ENCODE results near the gene ATP11A.
A peak's percentile ranks its signal among the peaks of the same experiment; 100 is the strongest.

The ATP11A gene

DNA sequence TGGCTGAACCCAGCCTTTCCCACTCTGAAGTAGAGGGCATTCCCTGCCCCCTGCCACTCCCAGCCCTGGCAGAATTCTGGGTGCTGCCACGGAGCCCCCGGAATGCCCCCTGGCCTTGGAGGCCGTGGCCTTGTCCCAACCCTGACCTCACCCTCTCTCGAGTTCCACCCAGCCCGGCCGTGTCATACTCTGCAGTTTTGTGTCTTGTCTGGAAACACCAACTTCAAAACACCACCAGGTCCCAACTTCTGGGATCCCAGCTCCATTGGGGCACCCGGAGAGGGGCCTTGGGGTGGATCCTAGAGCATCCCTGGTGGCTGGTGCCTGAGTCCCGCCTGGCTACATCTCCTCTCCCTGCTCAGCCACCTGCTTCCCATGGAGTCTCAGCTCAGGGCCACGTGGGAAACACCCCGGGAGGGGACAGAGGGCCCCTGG lies 197.7 kb downstream of the ATP11A start:
- WGBS (ENCODE audit: extremely low coverage, insufficient coverage, low lambda C conversion rate) = no CpG with 5 or more reads among the region's 10 CpGs
- Histone ChIP-seq H3K4me3 (ENCODE audit: low read length) (no peak overlapping the region), H4K5ac (ENCODE audit: low read length) (no peak overlapping the region)

DNA sequence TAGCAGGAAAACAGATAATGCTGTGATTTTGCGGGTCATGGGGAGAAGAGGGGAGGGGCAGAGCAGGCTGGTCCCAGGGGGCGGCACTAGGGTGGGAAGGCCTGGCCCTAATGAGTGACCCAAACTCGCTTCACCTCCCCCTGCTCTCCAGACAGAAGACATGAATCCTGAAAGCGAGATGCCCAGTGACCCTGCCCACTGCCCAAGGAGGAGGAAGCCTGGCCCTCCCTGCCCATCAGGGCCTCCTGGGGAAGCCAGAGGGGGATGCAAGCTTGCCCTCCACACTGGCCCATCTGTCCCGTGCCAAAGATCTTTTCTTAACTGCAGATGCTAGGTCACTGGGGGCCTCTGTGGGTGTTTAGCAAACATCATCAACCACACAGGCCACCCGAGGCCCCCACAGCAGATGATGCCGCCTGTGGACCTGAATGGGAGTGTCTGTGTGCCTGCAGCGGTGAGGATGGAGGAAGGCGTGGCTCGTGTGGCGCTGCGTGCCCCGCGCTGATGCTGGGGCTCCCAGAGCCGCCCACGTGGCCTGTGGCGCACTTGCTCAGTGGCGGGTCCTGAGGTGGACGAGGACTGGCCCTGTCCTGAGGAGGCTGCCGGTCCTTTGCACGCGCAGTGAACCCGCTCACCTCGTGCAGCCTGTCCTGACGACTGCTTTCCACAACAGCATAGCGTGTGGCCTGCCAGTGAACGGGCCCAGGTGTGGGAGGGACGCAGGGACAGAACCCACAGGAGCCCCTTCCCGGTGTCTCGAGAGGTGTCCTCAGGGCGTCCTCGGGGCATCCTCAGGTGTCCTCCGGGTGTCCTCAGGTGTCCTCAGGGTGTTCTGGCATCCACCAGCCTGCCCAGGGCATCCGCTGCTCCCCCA lies 198.6 kb downstream of the ATP11A start:
- Histone ChIP-seq H3K79me1 (ENCODE audit: low read length) (no peaks in the 10 kb centered on the region), H3K27me3 (ENCODE audit: insufficient read depth, low read length, poor library complexity) (no peaks in the 10 kb centered on the region), H3K18ac (ENCODE audit: low read length) (no peak overlapping the region), H2AK5ac (ENCODE audit: low read length) (no peak overlapping the region), H3K9ac (ENCODE audit: low read length) (no peak overlapping the region), H3K36me3 (ENCODE audit: control insufficient read depth, insufficient read depth, low read length) (peaks cover 3% of the 10 kb centered on the region), H2BK5ac (ENCODE audit: low read length) (no peak overlapping the region), H3K27ac (ENCODE audit: low read depth, low read length) (no peak overlapping the region), H3K79me2 (ENCODE audit: control insufficient read depth, insufficient read depth, low read length) (no peaks in the 10 kb centered on the region), H3K56ac (ENCODE audit: low read length) (no peak overlapping the region), H3K4me1 (ENCODE audit: control insufficient read depth, low read depth, low read length) (peaks cover 7% of the 10 kb centered on the region), H4K5ac (ENCODE audit: low read length) (no peak overlapping the region), H4K8ac (ENCODE audit: low read depth, low read length) (no peak overlapping the region), H3K4me3 (ENCODE audit: low read length) (no peak overlapping the region), H3K4me2 (ENCODE audit: low read length) (no peak overlapping the region), H3K23ac (ENCODE audit: low read length) (no peak overlapping the region), H3K4ac (ENCODE audit: low read depth, low read length) (no peak overlapping the region), H2BK120ac (ENCODE audit: low read depth, low read length) (no peak overlapping the region), H2BK15ac (replicated peaks; ENCODE audit: low read depth) (no peak overlapping the region)
- WGBS (ENCODE audit: extremely low coverage, insufficient coverage, low lambda C conversion rate) = no CpG with 5 or more reads among the region's 34 CpGs
- DNase-seq = no peak

More for the DNA sequence above, 197.7 kb downstream of the ATP11A start:
- Histone ChIP-seq H2BK5ac (ENCODE audit: low read length) (no peak overlapping the region), H3K79me1 (ENCODE audit: low read length) (no peaks in the 10 kb centered on the region), H4K8ac (ENCODE audit: low read depth, low read length) (no peak overlapping the region), H3K18ac (ENCODE audit: low read length) (no peak overlapping the region), H3K27me3 (ENCODE audit: insufficient read depth, low read length, poor library complexity) (no peaks in the 10 kb centered on the region), H2AK5ac (ENCODE audit: low read length) (no peak overlapping the region), H3K27ac (ENCODE audit: low read depth, low read length) (no peak overlapping the region), H3K79me2 (ENCODE audit: control insufficient read depth, insufficient read depth, low read length) (no peaks in the 10 kb centered on the region), H3K4me1 (ENCODE audit: control insufficient read depth, low read depth, low read length) (peaks cover 4% of the 10 kb centered on the region), H3K36me3 (ENCODE audit: control insufficient read depth, insufficient read depth, low read length) (peaks cover 3% of the 10 kb centered on the region), H3K4me2 (ENCODE audit: low read length) (no peak overlapping the region), H3K56ac (ENCODE audit: low read length) (no peak overlapping the region), H2BK15ac (replicated peaks; ENCODE audit: low read depth) (no peak overlapping the region), H3K4ac (ENCODE audit: low read depth, low read length) (no peak overlapping the region), H2BK120ac (ENCODE audit: low read depth, low read length) (no peak overlapping the region), H3K9ac (ENCODE audit: low read length) (no peak overlapping the region), H3K23ac (ENCODE audit: low read length) (no peak overlapping the region)
- no peak for DNase-seq

DNA sequence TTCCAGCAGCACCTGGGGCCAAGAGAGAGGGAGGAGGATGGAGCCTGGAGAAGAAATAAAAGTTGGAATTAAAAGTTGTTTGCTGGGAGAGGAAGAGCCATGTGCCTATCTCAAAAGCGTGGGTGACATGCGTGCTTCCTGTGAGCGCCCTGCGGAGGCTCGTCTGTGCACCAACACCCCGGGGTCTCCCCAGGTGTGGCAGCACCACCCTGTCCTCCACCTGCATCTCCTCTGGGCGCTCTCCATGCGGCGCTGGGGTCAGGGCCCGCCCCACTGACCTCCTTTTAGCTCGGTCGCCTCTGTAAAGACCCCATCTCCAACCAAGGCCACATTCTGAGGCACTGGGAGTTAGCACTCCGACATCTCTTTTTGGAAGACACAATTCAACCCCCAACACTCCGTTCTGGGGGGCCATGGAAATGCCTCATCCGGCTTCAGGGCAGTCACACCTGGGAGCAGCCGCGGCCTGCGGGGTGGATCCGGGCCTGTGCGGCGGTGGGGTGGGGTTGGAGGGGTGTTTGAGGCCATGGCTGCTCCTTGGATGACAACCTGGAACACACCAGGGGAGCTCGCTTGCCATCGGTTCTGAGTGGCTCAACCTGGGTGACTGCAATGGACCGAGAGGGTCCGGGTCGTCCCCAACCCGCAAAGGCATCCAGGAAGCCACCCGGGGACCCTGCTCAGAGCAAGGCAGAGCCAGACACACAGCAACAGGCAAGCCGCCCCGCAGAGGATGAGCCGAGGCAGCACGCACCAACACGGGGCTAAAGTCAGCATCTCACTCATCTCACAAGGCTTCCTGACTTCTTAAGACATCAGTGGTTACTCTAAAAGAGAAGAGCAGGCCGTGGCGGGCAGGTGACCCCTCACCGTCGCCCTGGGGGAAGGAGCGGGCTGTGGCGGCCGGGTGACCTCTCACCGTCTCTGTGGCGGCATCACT lies 199.8 kb downstream of the ATP11A start:
- no peaks in the 10 kb centered on the region for H3K27me3 ChIP-seq (ENCODE audit: insufficient read depth, low read length, poor library complexity)
- no peak overlapping the region for H4K5ac ChIP-seq (ENCODE audit: low read length)
- H3K79me1 ChIP-seq (ENCODE audit: low read length) = no peaks in the 10 kb centered on the region
- H3K4me2 ChIP-seq (ENCODE audit: low read length) = no peak overlapping the region
- no peak overlapping the region for H3K23ac ChIP-seq (ENCODE audit: low read length)
- no peak overlapping the region for H3K18ac ChIP-seq (ENCODE audit: low read length)
- H3K56ac ChIP-seq (ENCODE audit: low read length) = no peak overlapping the region
- H3K79me2 ChIP-seq (ENCODE audit: control insufficient read depth, insufficient read depth, low read length) = no peaks in the 10 kb centered on the region
- no peak overlapping the region for H2BK120ac ChIP-seq (ENCODE audit: low read depth, low read length)
- H3K4ac ChIP-seq (ENCODE audit: low read depth, low read length) = no peak overlapping the region
- H3K27ac ChIP-seq (ENCODE audit: low read depth, low read length) = no peak overlapping the region
- no CpG with 5 or more reads among the region's 42 CpGs for WGBS (ENCODE audit: extremely low coverage, insufficient coverage, low lambda C conversion rate)
- peaks cover 8% of the 10 kb centered on the region for H3K4me1 ChIP-seq (ENCODE audit: control insufficient read depth, low read depth, low read length)
- H2BK5ac ChIP-seq (ENCODE audit: low read length) = no peak overlapping the region
- peaks cover 3% of the 10 kb centered on the region for H3K36me3 ChIP-seq (ENCODE audit: control insufficient read depth, insufficient read depth, low read length)
- H4K8ac ChIP-seq (ENCODE audit: low read depth, low read length) = no peak overlapping the region
- DNase-seq = no peak
- no peak overlapping the region for H3K4me3 ChIP-seq (ENCODE audit: low read length)
- no peak overlapping the region for H2AK5ac ChIP-seq (ENCODE audit: low read length)
- no peak overlapping the region for H3K9ac ChIP-seq (ENCODE audit: low read length)
- no peak overlapping the region for H2BK15ac ChIP-seq (replicated peaks; ENCODE audit: low read depth)

DNA sequence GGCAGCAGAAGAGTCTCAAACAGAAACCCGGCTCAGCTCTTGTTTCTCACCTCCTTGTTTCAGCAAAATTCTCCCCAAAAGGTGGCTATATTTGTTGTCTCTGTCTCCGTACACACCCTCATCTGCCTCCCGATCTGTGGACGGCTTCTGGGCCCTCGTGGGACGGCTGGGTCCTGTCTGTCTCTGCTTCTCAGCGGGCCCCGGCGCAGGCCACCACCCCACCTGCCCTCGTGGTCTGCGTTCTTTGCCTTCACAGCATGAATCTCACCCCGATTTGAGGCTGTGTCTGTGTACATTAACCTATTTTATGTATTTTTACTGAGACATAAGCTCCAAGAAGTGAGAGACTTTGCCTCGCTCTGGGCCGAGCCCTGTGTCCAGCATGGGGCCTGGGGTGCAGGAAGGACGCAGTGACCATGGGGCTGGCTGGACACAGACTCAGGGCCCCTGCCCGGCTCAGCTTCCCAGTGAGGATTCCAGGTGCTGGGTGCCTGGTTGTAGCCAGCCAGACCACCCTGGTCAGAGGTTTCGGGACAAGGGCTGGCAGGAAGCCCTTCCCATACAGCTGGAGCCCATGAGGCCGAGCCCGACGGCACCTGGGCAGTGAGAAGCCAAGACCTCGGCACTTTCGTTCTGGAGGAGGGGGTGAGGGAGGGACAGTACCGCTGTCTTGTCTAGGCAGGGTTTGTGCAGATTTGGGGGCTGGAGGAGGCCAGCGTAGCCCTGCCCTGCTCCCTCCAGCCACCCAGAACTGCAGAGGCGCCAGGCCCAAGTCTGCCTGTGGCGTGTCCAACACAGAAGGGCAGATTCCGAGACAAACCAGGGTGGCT lies 200.7 kb downstream of the ATP11A start:
- Histone ChIP-seq H3K23ac (ENCODE audit: low read length) (no peak overlapping the region), H3K9ac (ENCODE audit: low read length) (no peak overlapping the region), H4K5ac (ENCODE audit: low read length) (no peak overlapping the region), H3K4me3 (ENCODE audit: low read length) (no peak overlapping the region), H3K4ac (ENCODE audit: low read depth, low read length) (no peak overlapping the region), H3K18ac (ENCODE audit: low read length) (no peak overlapping the region), H4K8ac (ENCODE audit: low read depth, low read length) (no peak overlapping the region), H3K79me2 (ENCODE audit: control insufficient read depth, insufficient read depth, low read length) (no peaks in the 10 kb centered on the region), H3K36me3 (ENCODE audit: control insufficient read depth, insufficient read depth, low read length) (no peaks in the 10 kb centered on the region), H3K27ac (ENCODE audit: low read depth, low read length) (no peak overlapping the region), H3K4me1 (ENCODE audit: control insufficient read depth, low read depth, low read length) (peaks cover 8% of the 10 kb centered on the region), H3K56ac (ENCODE audit: low read length) (peak overlapping the region; percentile 42), H3K27me3 (ENCODE audit: insufficient read depth, low read length, poor library complexity) (no peaks in the 10 kb centered on the region), H2AK5ac (ENCODE audit: low read length) (peak overlapping the region; percentile 38), H2BK120ac (ENCODE audit: low read depth, low read length) (no peak overlapping the region), H3K79me1 (ENCODE audit: low read length) (no peaks in the 10 kb centered on the region), H3K4me2 (ENCODE audit: low read length) (no peak overlapping the region), H2BK15ac (replicated peaks; ENCODE audit: low read depth) (no peak overlapping the region), H2BK5ac (ENCODE audit: low read length) (no peak overlapping the region)
- no CpG with 5 or more reads among the region's 27 CpGs for WGBS (ENCODE audit: extremely low coverage, insufficient coverage, low lambda C conversion rate)
- DNase-seq = no peak

DNA sequence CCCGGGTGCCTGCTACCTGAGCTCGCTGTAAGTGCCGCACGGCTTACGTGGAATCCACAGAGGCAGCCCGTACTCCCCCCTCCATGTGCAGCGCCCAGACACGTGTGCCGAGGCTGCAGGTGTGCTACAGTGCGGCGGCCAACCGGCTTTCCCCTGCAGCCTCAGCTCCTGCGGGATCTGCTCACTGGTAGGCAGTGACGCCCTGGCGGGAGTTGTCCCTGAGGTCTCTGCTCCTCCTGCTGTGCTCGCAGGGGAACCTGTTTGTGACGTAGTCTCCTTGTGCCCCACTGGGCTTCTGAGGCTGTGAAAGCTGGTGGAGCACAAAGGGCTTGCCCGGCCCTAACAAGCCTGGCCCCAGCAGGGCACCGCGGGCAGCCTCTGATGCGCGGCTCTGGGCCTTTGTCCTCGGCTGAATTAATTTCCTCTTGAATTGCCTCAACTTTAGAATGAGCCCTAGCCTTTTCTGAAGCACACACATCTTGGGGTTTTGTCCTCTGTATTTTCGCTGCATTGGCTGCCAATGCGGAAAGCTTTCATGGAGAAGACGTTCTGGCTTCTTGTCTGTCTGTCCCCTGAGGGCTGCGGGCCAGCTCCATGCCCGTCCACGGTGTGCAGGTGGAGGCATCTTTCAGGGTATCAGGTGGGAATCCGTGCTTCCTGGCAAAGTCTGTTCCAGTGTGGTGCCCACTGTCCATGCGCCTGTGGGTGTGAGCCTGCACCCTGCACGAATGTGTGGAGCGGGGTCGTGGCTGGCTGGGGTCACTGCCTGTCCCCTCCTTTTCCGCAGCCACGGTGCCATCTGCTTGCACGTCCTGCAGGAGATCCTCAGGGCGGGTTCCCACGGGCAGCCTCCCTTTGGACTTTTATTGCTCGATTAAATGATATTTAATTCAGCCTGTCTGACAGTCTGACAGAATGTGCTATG lies 201.9 kb downstream of the ATP11A start:
- Histone ChIP-seq H2BK15ac (replicated peaks; ENCODE audit: low read depth) (no peak overlapping the region), H3K4me3 (ENCODE audit: low read length) (no peak overlapping the region), H3K79me2 (ENCODE audit: control insufficient read depth, insufficient read depth, low read length) (no peaks in the 10 kb centered on the region), H3K36me3 (ENCODE audit: control insufficient read depth, insufficient read depth, low read length) (no peaks in the 10 kb centered on the region), H3K79me1 (ENCODE audit: low read length) (no peaks in the 10 kb centered on the region), H3K4me1 (ENCODE audit: control insufficient read depth, low read depth, low read length) (peaks cover 8% of the 10 kb centered on the region), H3K4me2 (ENCODE audit: low read length) (no peak overlapping the region), H3K18ac (ENCODE audit: low read length) (no peak overlapping the region), H4K5ac (ENCODE audit: low read length) (no peak overlapping the region), H4K8ac (ENCODE audit: low read depth, low read length) (no peak overlapping the region), H3K56ac (ENCODE audit: low read length) (peak overlapping the region; percentile 56), H3K27me3 (ENCODE audit: insufficient read depth, low read length, poor library complexity) (no peaks in the 10 kb centered on the region), H3K9ac (ENCODE audit: low read length) (no peak overlapping the region), H3K23ac (ENCODE audit: low read length) (peak overlapping the region; percentile 38), H2BK5ac (ENCODE audit: low read length) (no peak overlapping the region), H2AK5ac (ENCODE audit: low read length) (no peak overlapping the region), H3K4ac (ENCODE audit: low read depth, low read length) (no peak overlapping the region), H3K27ac (ENCODE audit: low read depth, low read length) (no peak overlapping the region), H2BK120ac (ENCODE audit: low read depth, low read length) (no peak overlapping the region)
- no peak for DNase-seq
- no CpG with 5 or more reads among the region's 40 CpGs for whole genome bisulfite sequencing (ENCODE audit: extremely low coverage, insufficient coverage, low lambda C conversion rate)
